Natural killer cell (primary cell): Measurements from ENCODE around the gene CACNA2D2. TPM values are rescaled to one million over a fixed set of nuclear protein-coding genes. Genes with fewer than 3 reads are reported as not detected.

Source experiments
- ATAC-seq, 3 donors: fragments of 150-1000 bp in 2 of 3; fragments of 200-7000 bp in 1 of 3; cut with Tn5 transposase; 1 replicate in 1 of 3; 2 replicates in 2 of 3; pipeline ENCODE4 v1.10.0; 2021; ENCODE audit warnings: mild to moderate bottlenecking in 2 of 3, moderate library complexity in 2 of 3
- DNase-seq, 2 donors: peaks; one replicate each; pipeline versions ENCODE4 v3.0.0 to v3.0.0-alpha.2; 2013 to 2021; ENCODE audit warnings: mixed read lengths in 1 of 2
- H3K27ac ChIP-seq: one replicate; pipeline ENCODE4 v1.5.1; 2013; ENCODE audit warnings: mild to moderate bottlenecking, low read length
- H3K27me3 ChIP-seq: one replicate; pipeline ENCODE4 v1.6.1; 2013; ENCODE audit warnings: low read length; ENCODE audit not compliant: control insufficient read depth, insufficient read depth
- H3K36me3 ChIP-seq: one replicate; pipeline ENCODE4 v1.6.1; 2013; ENCODE audit warnings: low read length; ENCODE audit not compliant: control insufficient read depth, insufficient read depth
- H3K4me1 ChIP-seq: one replicate; pipeline ENCODE4 v1.6.1; 2013; ENCODE audit warnings: low read length; ENCODE audit not compliant: control insufficient read depth, insufficient read depth
- H3K4me3 ChIP-seq: one replicate; pipeline ENCODE4 v1.5.1; 2013; ENCODE audit warnings: low read length
- H3K9me3 ChIP-seq: one replicate; pipeline ENCODE4 v1.6.1; 2013; ENCODE audit warnings: low read length; ENCODE audit not compliant: control insufficient read depth, insufficient read depth
- H3K27ac Mint-ChIP-seq, 2 donors: one replicate each; pipeline ENCODE4 v1.8.0; 2022; ENCODE audit warnings: mild to moderate bottlenecking in 2 of 2, mixed read lengths in 2 of 2, moderate library complexity in 1 of 2
- H3K27me3 Mint-ChIP-seq, 2 donors: one replicate each; pipeline ENCODE4 v1.8.0; 2022; ENCODE audit warnings: low read depth in 2 of 2, mixed read lengths in 2 of 2
- H3K36me3 Mint-ChIP-seq: one replicate; pipeline ENCODE4 v1.8.0; 2022; ENCODE audit warnings: mixed read lengths
- H3K4me1 Mint-ChIP-seq, 2 donors: one replicate each; pipeline ENCODE4 v1.8.0; 2022; ENCODE audit warnings: mixed read lengths in 2 of 2
- H3K4me3 Mint-ChIP-seq: one replicate; pipeline ENCODE4 v1.8.0; 2022; ENCODE audit warnings: mild to moderate bottlenecking, moderate library complexity, mixed read lengths
- H3K9me3 Mint-ChIP-seq, 2 donors: one replicate each; pipeline ENCODE4 v1.8.0; 2022; ENCODE audit warnings: mixed read lengths in 2 of 2
- CTCF ChIP-seq: fragments of 200-600 bp; IDR thresholded peaks from one replicate; pipeline ENCODE4 v1.8.0; 2022; ENCODE audit warnings: antibody characterized with exemption
- WGBS: methylation state at CpG from one replicate; pipeline ENCODE4 v1.1.7; 2013; ENCODE audit warnings: missing lambda C conversion rate; ENCODE audit not compliant: insufficient coverage; 5-methylcytosine and 5-hydroxymethylcytosine counted together
- intact Hi-C: fragments of 100-400 bp; cut with micrococcal nuclease; formaldehyde crosslinking; loops from one replicate; pipeline ENCODE4 v1.14.2; 2022
- total RNA-seq, 4 donors: library from RNA; stranded (reverse); fragments of 120-200 nt in 1 of 4; gene quantifications; one replicate each; pipeline versions ENCODE4 v1.2.3 to v1.2.4, GENCODE V29; 2013 to 2022

CACNA2D2 gene
- total RNA-seq, 3 donors from 2014 or later (not counting 1 experiment from before 2014, with no cell fraction given), result 36.5 to 56.4 (median 43.8) TPM

DNA sequence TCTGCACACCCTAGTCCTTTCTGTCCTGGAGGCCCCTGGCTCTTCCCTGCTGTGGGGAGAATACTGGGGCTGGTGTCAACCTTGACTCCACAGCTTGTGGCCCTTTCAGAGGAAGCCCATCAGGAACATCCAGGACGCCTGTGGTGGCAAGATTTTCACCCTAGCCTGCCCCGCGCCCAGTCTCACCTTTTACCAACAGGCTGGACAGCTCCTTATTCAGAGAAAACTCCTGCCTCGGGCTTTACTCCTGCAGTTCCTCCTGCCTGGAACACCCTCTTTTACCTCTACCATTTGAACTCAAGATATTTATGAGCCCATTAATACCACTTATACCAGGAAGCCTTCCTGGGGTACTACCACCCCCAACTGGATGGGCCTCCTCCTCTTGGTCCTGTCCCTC lies 2.7 kb upstream of the CACNA2D2 start:
- Histone ChIP-seq H3K27ac (no peak overlapping the region), H3K4me3 (no peak overlapping the region), H3K9me3 (no peaks in the 10 kb centered on the region), H3K36me3 (no peaks in the 10 kb centered on the region), H3K27me3 (no peaks in the 10 kb centered on the region), H3K4me1 (peaks cover 19% of the 10 kb centered on the region)
- Mint-ChIP-seq H3K27ac (no peak overlapping the region), H3K27me3 (peaks cover 0 to 2% of the 10 kb centered on the region in 2 donors), H3K4me3 (peak overlapping the region; percentile 45), H3K36me3 (no peaks in the 10 kb centered on the region), H3K4me1 (peaks cover 14 to 20% of the 10 kb centered on the region in 2 donors), H3K9me3 (no peaks in the 10 kb centered on the region)
- ATAC-seq (no peak), DNase-seq (no peak)
- TF ChIP-seq CTCF, result no peak
- WGBS, result 89% methylated on average over 4 of the region's 4 CpGs
- intact Hi-C loops, result no loop called here

DNA sequence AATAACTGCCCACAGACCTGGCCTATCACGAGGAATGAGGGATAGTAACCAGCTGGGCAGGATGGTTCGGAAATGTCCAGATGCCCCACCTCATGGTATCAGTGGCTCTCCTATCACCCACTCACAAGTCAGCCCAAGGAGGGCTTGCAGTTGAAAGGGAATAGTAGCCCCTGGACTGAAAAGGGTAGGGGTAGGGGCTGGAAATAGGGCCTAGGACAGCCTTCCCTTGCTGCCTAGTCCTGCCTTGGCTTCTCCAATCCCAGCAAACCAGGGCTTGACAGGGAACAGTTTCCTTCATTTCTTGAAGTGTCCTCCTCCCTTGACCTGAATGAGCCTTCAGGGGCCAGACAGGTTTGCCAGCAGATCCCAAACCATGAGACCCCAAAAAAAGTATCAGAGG lies 1.2 kb upstream of the CACNA2D2 start:
- H3K4me3 Mint-ChIP-seq, result peak overlapping the region; percentile 74
- peaks cover 19 to 35% of the 10 kb centered on the region in 2 donors for H3K4me1 Mint-ChIP-seq
- H3K27me3 Mint-ChIP-seq, result peaks cover 0 to 2% of the 10 kb centered on the region in 2 donors
- Histone ChIP-seq H3K27ac (no peak overlapping the region), H3K4me3 (no peak overlapping the region), H3K27me3 (no peaks in the 10 kb centered on the region), H3K9me3 (no peaks in the 10 kb centered on the region), H3K36me3 (no peaks in the 10 kb centered on the region), H3K4me1 (peaks cover 19% of the 10 kb centered on the region)
- intact Hi-C loops, result loop anchor here (5.0 kb wide), 1 partner anchor 67 kb away; no protein-coding TSS in a partner anchor
- 90% methylated on average over 2 of the region's 2 CpGs for WGBS
- no peak overlapping the region for H3K27ac Mint-ChIP-seq
- H3K9me3 Mint-ChIP-seq, result no peaks in the 10 kb centered on the region
- no peak for DNase-seq
- no peak for TF ChIP-seq CTCF
- ATAC-seq, result no peak
- no peaks in the 10 kb centered on the region for H3K36me3 Mint-ChIP-seq

DNA sequence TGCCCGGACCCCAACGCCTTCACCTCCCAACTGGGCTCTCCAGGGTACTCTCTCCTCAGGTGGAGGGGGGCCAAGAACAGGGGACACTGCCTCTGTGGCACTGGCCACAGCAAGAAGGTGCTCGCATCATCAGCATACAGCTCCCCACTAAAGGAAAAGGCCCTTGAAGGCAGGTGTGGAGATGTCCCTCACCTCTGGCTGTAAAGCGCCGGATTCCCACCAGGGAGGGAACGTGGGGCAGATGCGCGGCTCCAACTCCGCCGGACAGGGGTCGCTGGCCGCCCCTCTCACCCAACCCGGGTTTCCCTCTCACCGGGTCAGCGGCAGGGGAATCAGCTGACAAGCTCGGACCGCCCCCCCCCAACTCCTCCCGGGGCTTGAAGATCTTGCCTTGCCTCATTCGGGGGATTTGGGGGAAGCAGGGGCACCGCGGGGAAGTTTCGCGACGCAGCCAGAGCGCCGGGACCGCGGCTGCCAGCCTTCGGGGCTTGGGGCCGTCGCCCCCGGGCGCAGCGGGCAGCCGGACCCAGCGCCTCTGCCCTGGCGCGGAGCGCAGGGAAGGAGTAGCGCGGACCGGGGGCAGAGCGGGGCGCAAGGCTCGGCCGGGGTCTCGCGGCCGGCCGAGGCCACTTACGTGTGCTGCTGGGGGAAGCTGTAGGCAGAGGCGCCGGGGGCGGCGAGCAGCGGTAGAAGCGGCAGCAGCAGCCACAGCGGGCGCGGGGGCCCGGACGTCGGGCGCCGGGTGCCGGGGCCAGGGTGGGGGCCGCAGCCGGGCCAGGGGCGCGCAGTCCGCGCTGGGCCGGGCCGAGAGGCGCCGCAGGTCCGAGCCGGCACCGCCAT lies 630 bp downstream of the CACNA2D2 start:
- Histone ChIP-seq H3K36me3 (no peaks in the 10 kb centered on the region), H3K4me1 (peaks cover 19% of the 10 kb centered on the region), H3K4me3 (peak overlapping the region; percentile 52), H3K27ac (no peak overlapping the region), H3K27me3 (no peaks in the 10 kb centered on the region), H3K9me3 (no peaks in the 10 kb centered on the region)
- intact Hi-C loops, result loop anchor here (5.0 kb wide), 1 partner anchor 66 kb away; no protein-coding TSS in a partner anchor
- Mint-ChIP-seq H3K9me3 (no peaks in the 10 kb centered on the region), H3K27me3 (peaks cover 0 to 2% of the 10 kb centered on the region in 2 donors), H3K4me3 (peak overlapping the region; percentile 84), H3K36me3 (no peaks in the 10 kb centered on the region), H3K27ac (peak overlapping the region in 1 of 2 donors; percentile 71), H3K4me1 (peaks cover 19 to 49% of the 10 kb centered on the region in 2 donors)
- peak in 1 of 3 donors; percentile 43 for ATAC-seq
- 1% methylated on average over 79 of the region's 79 CpGs for WGBS
- DNase-seq, result peak in 1 of 2 donors; percentile 40
- no peak for TF ChIP-seq CTCF
